ENCODE results near the gene SLC22A2. TPM values are rescaled to one million over a fixed set of nuclear protein-coding genes. Genes with fewer than 3 reads are reported as not detected.

SLC22A2 gene
- total and polyA plus RNA-seq, 2 experiments from 2014 or later, result not detected

DNA sequence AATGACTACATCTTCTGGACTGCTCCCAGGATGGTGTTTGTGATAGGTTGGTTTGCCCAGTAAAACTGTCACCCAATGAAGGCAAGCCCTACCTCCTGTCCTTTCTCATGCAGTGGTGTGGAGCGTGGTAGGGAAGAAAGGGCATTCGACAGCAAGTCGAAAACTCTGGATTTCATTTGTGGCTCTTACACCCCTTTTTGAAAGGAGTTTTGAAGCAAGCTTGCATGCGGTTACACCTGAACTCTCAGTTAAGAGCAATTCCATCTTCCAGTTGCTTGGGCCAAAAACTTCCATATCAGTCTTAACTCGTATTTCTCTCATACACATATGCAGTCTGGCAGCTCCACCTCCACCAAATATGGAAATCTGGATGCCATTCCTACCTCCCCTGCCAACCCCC is 19.7 kb upstream of the SLC22A2 start:
- Histone ChIP-seq H3K4me1 (ENCODE audit: low read depth) (no peaks in the 10 kb centered on the region), H3K4me3 (no peak overlapping the region), H3K27ac (no peak overlapping the region), H3K27me3 (no peaks in the 10 kb centered on the region), H3K9me3 (ENCODE audit: low read depth) (no peaks in the 10 kb centered on the region), H3K36me3 (no peaks in the 10 kb centered on the region)
- DNase-seq (ENCODE audit: low read depth in 1 of 2, low spot score in 1 of 2), result no peak
- TF ChIP-seq, protein P1, sequence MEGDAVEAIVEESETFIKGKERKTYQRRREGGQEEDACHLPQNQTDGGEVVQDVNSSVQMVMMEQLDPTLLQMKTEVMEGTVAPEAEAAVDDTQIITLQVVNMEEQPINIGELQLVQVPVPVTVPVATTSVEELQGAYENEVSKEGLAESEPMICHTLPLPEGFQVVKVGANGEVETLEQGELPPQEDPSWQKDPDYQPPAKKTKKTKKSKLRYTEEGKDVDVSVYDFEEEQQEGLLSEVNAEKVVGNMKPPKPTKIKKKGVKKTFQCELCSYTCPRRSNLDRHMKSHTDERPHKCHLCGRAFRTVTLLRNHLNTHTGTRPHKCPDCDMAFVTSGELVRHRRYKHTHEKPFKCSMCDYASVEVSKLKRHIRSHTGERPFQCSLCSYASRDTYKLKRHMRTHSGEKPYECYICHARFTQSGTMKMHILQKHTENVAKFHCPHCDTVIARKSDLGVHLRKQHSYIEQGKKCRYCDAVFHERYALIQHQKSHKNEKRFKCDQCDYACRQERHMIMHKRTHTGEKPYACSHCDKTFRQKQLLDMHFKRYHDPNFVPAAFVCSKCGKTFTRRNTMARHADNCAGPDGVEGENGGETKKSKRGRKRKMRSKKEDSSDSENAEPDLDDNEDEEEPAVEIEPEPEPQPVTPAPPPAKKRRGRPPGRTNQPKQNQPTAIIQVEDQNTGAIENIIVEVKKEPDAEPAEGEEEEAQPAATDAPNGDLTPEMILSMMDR (IDR thresholded peaks at IDR 0.05; ENCODE audit: low read depth, low read length), result no peak

DNA sequence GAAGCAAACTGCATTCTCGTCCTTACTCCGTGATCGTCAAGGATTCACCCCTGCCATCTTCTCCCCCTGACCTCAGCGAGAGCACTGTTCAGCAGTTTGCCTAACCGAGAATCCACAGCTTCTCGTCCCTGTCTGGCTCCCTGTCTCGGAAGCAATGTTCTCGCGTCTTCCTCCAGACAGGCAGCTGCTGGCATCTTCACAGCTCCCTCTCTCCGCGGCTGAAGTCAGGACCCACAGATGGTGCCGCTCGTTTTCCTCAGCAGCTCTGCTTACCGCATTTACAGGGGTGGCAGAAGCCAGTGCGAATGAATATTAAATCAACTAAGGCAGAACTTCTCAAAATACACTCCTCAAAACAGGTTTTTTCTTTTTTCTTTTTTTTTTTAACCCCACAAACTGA is 18.9 kb upstream of the SLC22A2 start:
- Histone ChIP-seq H3K27ac (no peak overlapping the region), H3K9me3 (ENCODE audit: low read depth) (no peaks in the 10 kb centered on the region), H3K36me3 (no peaks in the 10 kb centered on the region), H3K27me3 (no peaks in the 10 kb centered on the region), H3K4me3 (no peak overlapping the region), H3K4me1 (ENCODE audit: low read depth) (no peaks in the 10 kb centered on the region)
- TF ChIP-seq, protein P1 (IDR thresholded peaks at IDR 0.05; ENCODE audit: low read depth, low read length), result no peak
- no peak for DNase-seq (ENCODE audit: low read depth in 1 of 2, low spot score in 1 of 2)

DNA sequence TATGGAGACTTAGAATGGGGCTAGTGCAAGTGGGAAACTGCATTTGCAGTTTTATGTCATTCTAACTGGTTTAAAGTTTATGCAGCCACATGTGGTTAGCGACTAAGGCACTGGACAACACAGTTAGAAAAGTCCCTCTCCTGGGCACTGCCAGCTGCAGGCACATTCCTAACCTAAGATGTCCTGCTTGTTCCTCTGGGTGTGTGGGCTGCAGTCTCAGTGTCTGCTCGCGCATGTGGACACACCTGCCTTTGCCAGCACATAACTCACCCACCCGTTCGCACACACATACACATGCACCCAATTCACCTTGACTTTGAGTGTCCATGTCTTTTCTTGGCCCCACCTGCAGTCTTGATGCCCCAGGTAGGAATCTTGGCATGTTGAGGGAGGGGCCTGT is 18.5 kb upstream of the SLC22A2 start:
- Histone ChIP-seq H3K27me3 (no peaks in the 10 kb centered on the region), H3K4me1 (ENCODE audit: low read depth) (no peaks in the 10 kb centered on the region), H3K27ac (no peak overlapping the region), H3K4me3 (no peak overlapping the region), H3K9me3 (ENCODE audit: low read depth) (no peaks in the 10 kb centered on the region), H3K36me3 (no peaks in the 10 kb centered on the region)
- TF ChIP-seq, protein P1 (IDR thresholded peaks at IDR 0.05; ENCODE audit: low read depth, low read length), result no peak
- no peak for DNase-seq (ENCODE audit: low read depth in 1 of 2, low spot score in 1 of 2)

DNA sequence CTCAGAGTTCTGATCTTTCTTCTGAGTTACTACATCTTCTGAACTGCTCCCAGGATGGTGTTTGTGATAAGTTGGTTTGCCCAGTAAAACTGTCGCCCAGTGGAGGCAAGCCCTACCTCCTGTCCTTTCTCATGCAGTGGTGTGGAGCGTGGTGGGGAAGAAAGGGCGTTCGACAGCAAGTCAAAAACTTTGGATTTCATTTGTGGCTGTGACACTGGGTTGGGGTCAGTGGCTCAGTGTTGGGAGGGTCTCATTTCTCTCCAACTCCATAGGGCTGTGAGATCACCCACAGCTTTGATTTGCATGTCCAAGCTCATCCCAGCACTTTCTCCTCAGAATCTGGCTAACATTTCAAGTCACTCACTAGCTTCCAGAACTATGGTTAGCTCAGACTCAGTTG is 17.5 kb upstream of the SLC22A2 start:
- Histone ChIP-seq H3K9me3 (ENCODE audit: low read depth) (no peaks in the 10 kb centered on the region), H3K27ac (no peak overlapping the region), H3K36me3 (no peaks in the 10 kb centered on the region), H3K4me3 (no peak overlapping the region), H3K27me3 (no peaks in the 10 kb centered on the region), H3K4me1 (ENCODE audit: low read depth) (no peaks in the 10 kb centered on the region)
- no peak for DNase-seq (ENCODE audit: low read depth in 1 of 2, low spot score in 1 of 2)
- TF ChIP-seq, protein P1 (IDR thresholded peaks at IDR 0.05; ENCODE audit: low read depth, low read length), result no peak

DNA sequence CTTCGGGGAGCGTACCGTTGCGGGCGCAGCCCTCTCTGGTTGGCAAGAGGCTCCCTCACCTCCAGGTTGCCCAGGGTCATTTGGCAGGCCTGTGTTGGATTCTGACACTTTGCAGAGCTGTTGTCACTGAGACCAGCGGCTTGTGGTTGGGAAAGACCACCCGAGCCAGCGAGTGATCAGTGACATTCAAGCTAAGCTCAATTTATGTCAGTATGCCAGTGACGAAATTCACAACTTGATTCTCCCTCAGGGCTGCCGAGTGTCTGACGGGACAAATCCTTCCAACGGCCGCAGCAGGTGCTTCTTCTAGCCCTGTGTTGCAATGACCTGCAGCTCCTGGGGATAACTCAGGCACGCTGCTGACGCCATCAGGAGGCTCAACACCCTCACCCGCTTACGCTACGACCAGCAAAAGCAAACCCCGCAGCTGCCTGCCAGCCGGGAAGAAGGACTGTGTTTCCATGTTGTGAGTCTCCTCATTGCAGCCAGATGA is 16.9 kb upstream of the SLC22A2 start:
- no peak for DNase-seq (ENCODE audit: low read depth in 1 of 2, low spot score in 1 of 2)
- H3K27ac ChIP-seq, result no peak overlapping the region
- H3K4me3 ChIP-seq, result no peak overlapping the region
- TF ChIP-seq, protein P1 (IDR thresholded peaks at IDR 0.05; ENCODE audit: low read depth, low read length), result no peak
- no peaks in the 10 kb centered on the region for H3K9me3 ChIP-seq (ENCODE audit: low read depth)
- H3K27me3 ChIP-seq, result no peaks in the 10 kb centered on the region
- H3K36me3 ChIP-seq, result no peaks in the 10 kb centered on the region
- H3K4me1 ChIP-seq (ENCODE audit: low read depth), result no peaks in the 10 kb centered on the region

All from cardiac muscle cell (in vitro differentiated cells and primary cell).